Pons (tissue), 1 donor: ENCODE measurements around the gene CST1.

ENCODE experiments used
- DNase-seq: peaks from one replicate; pipeline ENCODE4 v3.0.0-alpha.2; 2016; ENCODE audit warnings: low spot score

The CST1 gene

GRCh38 chr20:23705895-23706294 lies 44.8 kb downstream of the CST1 start:
- DNase-seq = no peak

GRCh38 chr20:23702021-23702420 lies 48.7 kb downstream of the CST1 start:
- DNase-seq = no peak

GRCh38 chr20:23700931-23701330 lies 49.8 kb downstream of the CST1 start:
- no peak for DNase-seq

- no peak for DNase-seq
Observed at GRCh38 chr20:23697947-23698346, 52.8 kb downstream of the CST1 start.
